ENCODE data around the gene CLCN2. TPM values are rescaled to one million over a fixed set of nuclear protein-coding genes. Genes with fewer than 3 reads are reported as not detected.

Gene CLCN2
- total RNA-seq, 4 donors from 2014 or later = 13.7 to 246 (median 73.1) TPM

GRCh38 chr3:184380627-184381260 is 19.3 kb upstream of the CLCN2 start:
- Histone ChIP-seq H3K27ac (peak overlapping the region in 3 of 4 donors; percentile 36 to 63 (median 43)), H3K4me1 (peaks cover 12 to 29% (median 14%) of the 10 kb centered on the region in 4 donors), H3K4me3 (peak overlapping the region; percentile 37 to 45 (median 43)), H3K27me3 (peaks cover 61% of the 10 kb centered on the region), H3K36me3 (no peaks in the 10 kb centered on the region), H3K9me3 (no peaks in the 10 kb centered on the region)
- in situ Hi-C loops (cut with MboI; ENCODE audit: low pct_ligation_motif_present in 1 of 4, low pct_unique_long_range_greater_than_20kb in 1 of 4, low sequenced_read_pairs in 3 of 4) (loop anchor here in 1 of 4 donors (25.0 kb wide), 1 partner anchor 407 kb away; no protein-coding TSS in a partner anchor), intact Hi-C loops (cut with DNase I; ENCODE audit: low total_unique reads) (loop anchor here (10.0 kb wide), 1 partner anchor 394 kb away; no protein-coding TSS in a partner anchor)
- TF ChIP-seq EP300 (IDR thresholded peaks at IDR 0.05; ENCODE audit: low read depth) (no peak), POLR2AphosphoS5 (IDR thresholded peaks at IDR 0.05) (no peak), POLR2A (IDR thresholded peaks at IDR 0.05) (no peak), CTCF (IDR thresholded peaks at IDR 0.05) (no peak)
- DNase-seq = no peak
- WGBS, 2 donors (ENCODE audit: low coverage in 1 of 2) = 0 to 5% methylated on average over 1 to 40 of the region's 42 CpGs

- in situ Hi-C loops (cut with MboI; ENCODE audit: low pct_ligation_motif_present in 1 of 4, low pct_unique_long_range_greater_than_20kb in 1 of 4, low sequenced_read_pairs in 3 of 4) (loop anchor here in 1 of 4 donors (25.0 kb wide), 1 partner anchor 407 kb away; no protein-coding TSS in a partner anchor), intact Hi-C loops (cut with DNase I; ENCODE audit: low total_unique reads) (loop anchor here (10.0 kb wide), 1 partner anchor 395 kb away; no protein-coding TSS in a partner anchor)
- H3K4me3 ChIP-seq = peak overlapping the region in 3 of 4 donors; percentile 42 to 45 (median 44)
- H3K4me1 ChIP-seq = peaks cover 12 to 29% (median 14%) of the 10 kb centered on the region in 4 donors
- H3K36me3 ChIP-seq = no peaks in the 10 kb centered on the region
- WGBS, 2 donors (ENCODE audit: low coverage in 1 of 2) = 1% methylated on average over 22 of the region's 62 CpGs; no CpG with 5 or more reads in 1 of the 2 donors
- H3K27me3 ChIP-seq = peaks cover 63% of the 10 kb centered on the region
- DNase-seq = peak; percentile 65
- peak overlapping the region in 3 of 4 donors; percentile 36 to 63 (median 43) for H3K27ac ChIP-seq
- no peak for TF ChIP-seq POLR2A (IDR thresholded peaks at IDR 0.05)
- TF ChIP-seq CTCF (IDR thresholded peaks at IDR 0.05) = no peak
- H3K9me3 ChIP-seq = no peaks in the 10 kb centered on the region
These were observed 18.8 kb upstream of the CLCN2 start for GRCh38 chr3:184380185-184380626.

GRCh38 chr3:184379358-184380184 is 18.2 kb upstream of the CLCN2 start, which contains the start of gene CHRD:
CHRD (plus strand) TSS chr3:184380054; CDS start chr3:184380319, 265 bp downstream.
- Histone ChIP-seq H3K4me3 (peak within 1 kb of the TSS; percentile 37 to 45 (median 43)), H3K9me3 (no peaks in the 10 kb centered on the region), H3K27me3 (peaks cover 63% of the 10 kb centered on the region), H3K36me3 (no peaks in the 10 kb centered on the region), H3K27ac (peak within 1 kb of the TSS; percentile 54 to 76 (median 63)), H3K4me1 (peaks cover 12 to 29% (median 14%) of the 10 kb centered on the region in 4 donors)
- intact Hi-C loops (cut with DNase I; ENCODE audit: low total_unique reads) (loop anchor here (10.0 kb wide), 1 partner anchor 395 kb away; no protein-coding TSS in a partner anchor), in situ Hi-C loops (cut with MboI; ENCODE audit: low pct_ligation_motif_present in 1 of 4, low pct_unique_long_range_greater_than_20kb in 1 of 4, low sequenced_read_pairs in 3 of 4) (loop anchor here in 2 of 4 donors (10.0 to 25.0 kb wide), 2 partner anchors 155 to 408 kb away; no protein-coding TSS in a partner anchor)
- no peak for DNase-seq
- 40 to 58% methylated on average over 6 to 20 of the region's 71 CpGs for WGBS, 2 donors (ENCODE audit: low coverage in 1 of 2)
- TF ChIP-seq POLR2AphosphoS5 (IDR thresholded peaks at IDR 0.05) (no peak), POLR2A (IDR thresholded peaks at IDR 0.05) (no peak), EP300 (IDR thresholded peaks at IDR 0.05; ENCODE audit: low read depth) (no peak), CTCF (IDR thresholded peaks at IDR 0.05) (no peak)
